ENCODE data around the gene ASCL5. TPM values are rescaled to one million over a fixed set of nuclear protein-coding genes. Genes with fewer than 3 reads are reported as not detected.

Gene ASCL5
- polyA plus RNA-seq, 4 donors: 0.15 TPM; not detected in 2

- WGBS, 3 donors: 74 to 80% (median 75%) methylated on average over 9 of the region's 9 CpGs
- FAIRE-seq: no peak
These were observed 23.3 kb downstream of the ASCL5 start for GRCh38 chr1:201103666-201104065.

GRCh38 chr1:201100169-201100930, 26.6 kb downstream of the ASCL5 start:
- peaks cover 0 to 5% (median 0%) of the 10 kb centered on the region in 3 donors for H3K27me3 ChIP-seq (ENCODE audit: control insufficient read depth in 3 of 3, insufficient read depth in 3 of 3, low read length in 3 of 3)
- H3K9me3 ChIP-seq (ENCODE audit: control insufficient read depth in 2 of 2, insufficient read depth in 1 of 2, low read depth in 1 of 2, low read length in 1 of 2): no peaks in the 10 kb centered on the region
- no peak for FAIRE-seq
- H3K36me3 ChIP-seq (ENCODE audit: control insufficient read depth in 3 of 3, insufficient read depth in 2 of 3, low read depth in 1 of 3, low read length in 3 of 3): no peaks in the 10 kb centered on the region
- H3K4me1 ChIP-seq (ENCODE audit: control insufficient read depth in 3 of 3, insufficient read depth in 2 of 3, low read depth in 1 of 3, low read length in 2 of 3): peaks cover 0 to 6% (median 0%) of the 10 kb centered on the region in 3 donors
- no peak overlapping the region for H3K27ac ChIP-seq (ENCODE audit: low read depth in 1 of 3, low read length in 2 of 3)
- WGBS, 3 donors: 88 to 94% (median 90%) methylated on average over 12 of the region's 12 CpGs
- no peak for DNase-seq
- H3K4me3 ChIP-seq (ENCODE audit: low read depth in 1 of 3, low read length in 3 of 3): no peak overlapping the region

More at GRCh38 chr1:201103666-201104065, 23.3 kb downstream of the ASCL5 start:
- no peak for DNase-seq
- Histone ChIP-seq H3K4me1 (ENCODE audit: control insufficient read depth in 3 of 3, insufficient read depth in 2 of 3, low read depth in 1 of 3, low read length in 2 of 3) (peaks cover 0 to 6% (median 0%) of the 10 kb centered on the region in 3 donors), H3K36me3 (ENCODE audit: control insufficient read depth in 3 of 3, insufficient read depth in 2 of 3, low read depth in 1 of 3, low read length in 3 of 3) (no peaks in the 10 kb centered on the region), H3K27ac (ENCODE audit: low read depth in 1 of 3, low read length in 2 of 3) (no peak overlapping the region), H3K27me3 (ENCODE audit: control insufficient read depth in 3 of 3, insufficient read depth in 3 of 3, low read length in 3 of 3) (peaks cover 0 to 2% (median 0%) of the 10 kb centered on the region in 3 donors), H3K9me3 (ENCODE audit: control insufficient read depth in 2 of 2, insufficient read depth in 1 of 2, low read depth in 1 of 2, low read length in 1 of 2) (no peaks in the 10 kb centered on the region), H3K4me3 (ENCODE audit: low read depth in 1 of 3, low read length in 3 of 3) (no peak overlapping the region)

- 71 to 78% (median 76%) methylated on average over 5 of the region's 5 CpGs for WGBS, 3 donors
- DNase-seq: no peak
- Histone ChIP-seq H3K9me3 (ENCODE audit: control insufficient read depth in 2 of 2, insufficient read depth in 1 of 2, low read depth in 1 of 2, low read length in 1 of 2) (no peaks in the 10 kb centered on the region), H3K4me3 (ENCODE audit: low read depth in 1 of 3, low read length in 3 of 3) (no peak overlapping the region), H3K27me3 (ENCODE audit: control insufficient read depth in 3 of 3, insufficient read depth in 3 of 3, low read length in 3 of 3) (peaks cover 0 to 5% (median 0%) of the 10 kb centered on the region in 3 donors), H3K36me3 (ENCODE audit: control insufficient read depth in 3 of 3, insufficient read depth in 2 of 3, low read depth in 1 of 3, low read length in 3 of 3) (no peaks in the 10 kb centered on the region), H3K27ac (ENCODE audit: low read depth in 1 of 3, low read length in 2 of 3) (no peak overlapping the region), H3K4me1 (ENCODE audit: control insufficient read depth in 3 of 3, insufficient read depth in 2 of 3, low read depth in 1 of 3, low read length in 2 of 3) (no peaks in the 10 kb centered on the region)
- no peak for FAIRE-seq
These were observed 27.8 kb downstream of the ASCL5 start for GRCh38 chr1:201098992-201099677.

GRCh38 chr1:201096977-201097856, 29.8 kb downstream of the ASCL5 start:
- no peak overlapping the region for H3K27ac ChIP-seq (ENCODE audit: low read depth in 1 of 3, low read length in 2 of 3)
- 81 to 86% (median 83%) methylated on average over 17 of the region's 17 CpGs for WGBS, 3 donors
- no peaks in the 10 kb centered on the region for H3K9me3 ChIP-seq (ENCODE audit: control insufficient read depth in 2 of 2, insufficient read depth in 1 of 2, low read depth in 1 of 2, low read length in 1 of 2)
- H3K36me3 ChIP-seq (ENCODE audit: control insufficient read depth in 3 of 3, insufficient read depth in 2 of 3, low read depth in 1 of 3, low read length in 3 of 3): no peaks in the 10 kb centered on the region
- H3K4me3 ChIP-seq (ENCODE audit: low read depth in 1 of 3, low read length in 3 of 3): no peak overlapping the region
- DNase-seq: no peak
- H3K4me1 ChIP-seq (ENCODE audit: control insufficient read depth in 3 of 3, insufficient read depth in 2 of 3, low read depth in 1 of 3, low read length in 2 of 3): no peaks in the 10 kb centered on the region
- no peak for FAIRE-seq
- H3K27me3 ChIP-seq (ENCODE audit: control insufficient read depth in 3 of 3, insufficient read depth in 3 of 3, low read length in 3 of 3): peaks cover 0 to 5% (median 0%) of the 10 kb centered on the region in 3 donors

- no peak for DNase-seq
These were observed 30.9 kb downstream of the ASCL5 start for GRCh38 chr1:201096041-201096461.

GRCh38 chr1:201095581-201095980, 31.4 kb downstream of the ASCL5 start:
- Histone ChIP-seq H3K4me3 (ENCODE audit: low read depth in 1 of 3, low read length in 3 of 3) (no peak overlapping the region), H3K9me3 (ENCODE audit: control insufficient read depth in 2 of 2, insufficient read depth in 1 of 2, low read depth in 1 of 2, low read length in 1 of 2) (no peaks in the 10 kb centered on the region), H3K27ac (ENCODE audit: low read depth in 1 of 3, low read length in 2 of 3) (no peak overlapping the region), H3K36me3 (ENCODE audit: control insufficient read depth in 3 of 3, insufficient read depth in 2 of 3, low read depth in 1 of 3, low read length in 3 of 3) (no peaks in the 10 kb centered on the region), H3K4me1 (ENCODE audit: control insufficient read depth in 3 of 3, insufficient read depth in 2 of 3, low read depth in 1 of 3, low read length in 2 of 3) (no peaks in the 10 kb centered on the region), H3K27me3 (ENCODE audit: control insufficient read depth in 3 of 3, insufficient read depth in 3 of 3, low read length in 3 of 3) (peaks cover 0 to 5% (median 2%) of the 10 kb centered on the region in 3 donors)
- DNase-seq (no peak), FAIRE-seq (no peak)
- WGBS, 3 donors: 84 to 94% (median 90%) methylated on average over 2 of the region's 2 CpGs

More at GRCh38 chr1:201096041-201096461, 30.9 kb downstream of the ASCL5 start:
- Histone ChIP-seq H3K27me3 (ENCODE audit: control insufficient read depth in 3 of 3, insufficient read depth in 3 of 3, low read length in 3 of 3) (peaks cover 0 to 5% (median 2%) of the 10 kb centered on the region in 3 donors), H3K9me3 (ENCODE audit: control insufficient read depth in 2 of 2, insufficient read depth in 1 of 2, low read depth in 1 of 2, low read length in 1 of 2) (no peaks in the 10 kb centered on the region), H3K4me1 (ENCODE audit: control insufficient read depth in 3 of 3, insufficient read depth in 2 of 3, low read depth in 1 of 3, low read length in 2 of 3) (no peaks in the 10 kb centered on the region), H3K27ac (ENCODE audit: low read depth in 1 of 3, low read length in 2 of 3) (no peak overlapping the region), H3K36me3 (ENCODE audit: control insufficient read depth in 3 of 3, insufficient read depth in 2 of 3, low read depth in 1 of 3, low read length in 3 of 3) (no peaks in the 10 kb centered on the region), H3K4me3 (ENCODE audit: low read depth in 1 of 3, low read length in 3 of 3) (no peak overlapping the region)
- no peak for FAIRE-seq
- 72 to 81% (median 74%) methylated on average over 5 of the region's 5 CpGs for WGBS, 3 donors

- peaks cover 0 to 5% (median 2%) of the 10 kb centered on the region in 3 donors for H3K27me3 ChIP-seq (ENCODE audit: control insufficient read depth in 3 of 3, insufficient read depth in 3 of 3, low read length in 3 of 3)
- H3K9me3 ChIP-seq (ENCODE audit: control insufficient read depth in 2 of 2, insufficient read depth in 1 of 2, low read depth in 1 of 2, low read length in 1 of 2): no peaks in the 10 kb centered on the region
- FAIRE-seq: no peak
- H3K36me3 ChIP-seq (ENCODE audit: control insufficient read depth in 3 of 3, insufficient read depth in 2 of 3, low read depth in 1 of 3, low read length in 3 of 3): no peaks in the 10 kb centered on the region
- H3K4me1 ChIP-seq (ENCODE audit: control insufficient read depth in 3 of 3, insufficient read depth in 2 of 3, low read depth in 1 of 3, low read length in 2 of 3): no peaks in the 10 kb centered on the region
- WGBS, 3 donors: 66 to 74% (median 70%) methylated on average over 4 of the region's 4 CpGs
- DNase-seq: no peak
- H3K4me3 ChIP-seq (ENCODE audit: low read depth in 1 of 3, low read length in 3 of 3): no peak overlapping the region
- no peak overlapping the region for H3K27ac ChIP-seq (ENCODE audit: low read depth in 1 of 3, low read length in 2 of 3)
These were observed 32.2 kb downstream of the ASCL5 start for GRCh38 chr1:201094832-201095231.

GRCh38 chr1:201093962-201094361, 33.0 kb downstream of the ASCL5 start:
- DNase-seq (no peak), FAIRE-seq (no peak)
- H3K27me3 ChIP-seq (ENCODE audit: control insufficient read depth in 3 of 3, insufficient read depth in 3 of 3, low read length in 3 of 3): peaks cover 0 to 5% (median 2%) of the 10 kb centered on the region in 3 donors
- H3K4me1 ChIP-seq (ENCODE audit: control insufficient read depth in 3 of 3, insufficient read depth in 2 of 3, low read depth in 1 of 3, low read length in 2 of 3): no peaks in the 10 kb centered on the region
- no peak overlapping the region for H3K4me3 ChIP-seq (ENCODE audit: low read depth in 1 of 3, low read length in 3 of 3)
- H3K9me3 ChIP-seq (ENCODE audit: control insufficient read depth in 2 of 2, insufficient read depth in 1 of 2, low read depth in 1 of 2, low read length in 1 of 2): no peaks in the 10 kb centered on the region
- no peak overlapping the region for H3K27ac ChIP-seq (ENCODE audit: low read depth in 1 of 3, low read length in 2 of 3)
- WGBS, 3 donors: 61 to 73% (median 70%) methylated on average over 7 of the region's 7 CpGs
- H3K36me3 ChIP-seq (ENCODE audit: control insufficient read depth in 3 of 3, insufficient read depth in 2 of 3, low read depth in 1 of 3, low read length in 3 of 3): no peaks in the 10 kb centered on the region
